ENCODE measurements around the gene ZNF385B. TPM values are rescaled to one million over a fixed set of nuclear protein-coding genes. Genes with fewer than 3 reads are reported as not detected.

The ZNF385B gene
- total RNA-seq, 1 experiment from 2014 or later, result 2.2 TPM

DNA sequence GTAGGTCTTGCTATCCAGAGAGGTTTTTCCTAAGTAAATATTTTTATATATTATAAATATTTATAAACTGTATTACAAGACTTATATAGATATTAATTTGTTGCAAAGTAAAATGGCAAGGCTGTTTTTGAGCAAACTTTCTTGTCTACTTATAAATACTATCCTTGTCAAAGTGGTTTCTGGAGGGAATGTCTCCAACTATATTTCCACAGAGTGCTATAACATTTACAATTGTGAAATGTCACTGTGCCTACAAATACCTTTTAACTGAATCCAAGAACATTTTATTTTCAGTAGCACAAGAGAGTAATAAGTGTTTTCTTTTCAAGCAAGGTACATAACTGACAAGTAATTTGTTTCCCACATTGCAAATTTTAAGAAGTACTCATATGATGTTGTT, 256.8 kb downstream of the ZNF385B start:
- CTCF ChIA-PET, result no interaction called here
- ATAC-seq (no peak), DNase-seq (ENCODE audit: low spot score) (no peak)
- H3K9me3 Mint-ChIP-seq, result no peaks in the 10 kb centered on the region
- TF ChIP-seq ZNF532 (CRISPR knock-in tag; IDR thresholded peaks at IDR 0.05; ENCODE audit: borderline replicate concordance) (no peak), JAZF1 (CRISPR knock-in tag; IDR thresholded peaks at IDR 0.05) (no peak)
- H3K4me1 Mint-ChIP-seq, result peaks cover 21% of the 10 kb centered on the region
- no peaks in the 10 kb centered on the region for H3K36me3 Mint-ChIP-seq
- no peaks in the 10 kb centered on the region for H3K27me3 Mint-ChIP-seq (ENCODE audit: low read depth)
- H3K4me3 Mint-ChIP-seq, result no peak overlapping the region
- POLR2A ChIA-PET, result no interaction called here
- H3K27ac Mint-ChIP-seq, result no peak overlapping the region

GRCh38 chr2:179602452-179602851, 259.0 kb downstream of the ZNF385B start:
- no peaks in the 10 kb centered on the region for H3K9me3 Mint-ChIP-seq
- ChIA-PET POLR2A (no interaction called here), CTCF (no interaction called here)
- peaks cover 7% of the 10 kb centered on the region for H3K4me1 Mint-ChIP-seq
- H3K27ac Mint-ChIP-seq, result no peak overlapping the region
- H3K4me3 Mint-ChIP-seq, result no peak overlapping the region
- DNase-seq (ENCODE audit: low spot score) (no peak), ATAC-seq (no peak)
- no peaks in the 10 kb centered on the region for H3K27me3 Mint-ChIP-seq (ENCODE audit: low read depth)
- TF ChIP-seq ZNF532 (CRISPR knock-in tag; IDR thresholded peaks at IDR 0.05; ENCODE audit: borderline replicate concordance) (no peak), RELA (CRISPR knock-in tag; IDR thresholded peaks at IDR 0.05; ENCODE audit: borderline replicate concordance) (no peak), CREB1 (CRISPR knock-in tag; IDR thresholded peaks at IDR 0.05) (no peak), ZNF423 (CRISPR knock-in tag; IDR thresholded peaks at IDR 0.05) (no peak), FOXP1 (CRISPR knock-in tag; IDR thresholded peaks at IDR 0.05; ENCODE audit: borderline replicate concordance) (no peak), ZNF512 (CRISPR knock-in tag; IDR thresholded peaks at IDR 0.05; ENCODE audit: borderline replicate concordance) (no peak), ESRRA (CRISPR knock-in tag; IDR thresholded peaks at IDR 0.05; ENCODE audit: borderline replicate concordance) (no peak), ZNF425 (CRISPR knock-in tag; conservative IDR thresholded peaks at IDR 0.05) (no peak), ATF1 (CRISPR knock-in tag; IDR thresholded peaks at IDR 0.05) (no peak)
- TF ChIP-seq, protein P1, sequence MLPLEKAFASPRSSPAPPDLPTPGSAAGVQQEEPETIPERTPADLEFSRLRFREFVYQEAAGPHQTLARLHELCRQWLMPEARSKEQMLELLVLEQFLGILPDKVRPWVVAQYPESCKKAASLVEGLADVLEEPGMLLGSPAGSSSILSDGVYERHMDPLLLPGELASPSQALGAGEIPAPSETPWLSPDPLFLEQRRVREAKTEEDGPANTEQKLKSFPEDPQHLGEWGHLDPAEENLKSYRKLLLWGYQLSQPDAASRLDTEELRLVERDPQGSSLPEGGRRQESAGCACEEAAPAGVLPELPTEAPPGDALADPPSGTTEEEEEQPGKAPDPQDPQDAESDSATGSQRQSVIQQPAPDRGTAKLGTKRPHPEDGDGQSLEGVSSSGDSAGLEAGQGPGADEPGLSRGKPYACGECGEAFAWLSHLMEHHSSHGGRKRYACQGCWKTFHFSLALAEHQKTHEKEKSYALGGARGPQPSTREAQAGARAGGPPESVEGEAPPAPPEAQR (CRISPR knock-in tag; IDR thresholded peaks at IDR 0.05), result no peak
- TF ChIP-seq, protein P2, sequence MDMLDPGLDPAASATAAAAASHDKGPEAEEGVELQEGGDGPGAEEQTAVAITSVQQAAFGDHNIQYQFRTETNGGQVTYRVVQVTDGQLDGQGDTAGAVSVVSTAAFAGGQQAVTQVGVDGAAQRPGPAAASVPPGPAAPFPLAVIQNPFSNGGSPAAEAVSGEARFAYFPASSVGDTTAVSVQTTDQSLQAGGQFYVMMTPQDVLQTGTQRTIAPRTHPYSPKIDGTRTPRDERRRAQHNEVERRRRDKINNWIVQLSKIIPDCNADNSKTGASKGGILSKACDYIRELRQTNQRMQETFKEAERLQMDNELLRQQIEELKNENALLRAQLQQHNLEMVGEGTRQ (CRISPR knock-in tag; IDR thresholded peaks at IDR 0.05), result no peak
- TF ChIP-seq, protein P3, sequence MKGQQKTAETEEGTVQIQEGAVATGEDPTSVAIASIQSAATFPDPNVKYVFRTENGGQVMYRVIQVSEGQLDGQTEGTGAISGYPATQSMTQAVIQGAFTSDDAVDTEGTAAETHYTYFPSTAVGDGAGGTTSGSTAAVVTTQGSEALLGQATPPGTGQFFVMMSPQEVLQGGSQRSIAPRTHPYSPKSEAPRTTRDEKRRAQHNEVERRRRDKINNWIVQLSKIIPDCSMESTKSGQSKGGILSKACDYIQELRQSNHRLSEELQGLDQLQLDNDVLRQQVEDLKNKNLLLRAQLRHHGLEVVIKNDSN (CRISPR knock-in tag; IDR thresholded peaks at IDR 0.05), result no peak
- H3K36me3 Mint-ChIP-seq, result no peaks in the 10 kb centered on the region
